Gastrocnemius medialis (tissue), 4 donors: Measurements from ENCODE around the gene PHC2. TPM values are rescaled to one million over a fixed set of nuclear protein-coding genes. Genes with fewer than 3 reads are reported as not detected.

Experiments
- ATAC-seq, 2 donors: fragments of 150-250 bp; one replicate each; pipeline ENCODE4 v1.9.1; 2016
- DNase-seq, 2 donors: peaks; one replicate each; pipeline ENCODE4 v3.0.0-alpha.2; 2019
- H3K27ac ChIP-seq, 4 donors: fragments of 200-600 bp; sonication (generic); 1 replicate in 1 of 4; 2 replicates in 3 of 4; pipeline ENCODE4 v1.5.1; 2016 to 2018; ENCODE audit warnings: mild to moderate bottlenecking in 2 of 4, moderate library complexity in 1 of 4
- H3K27me3 ChIP-seq, 3 donors: fragments of 200-600 bp; sonication (generic) in 2 of 3; 1 replicate in 1 of 3; 2 replicates in 2 of 3; pipeline versions ENCODE4 v1.5.1 to v1.6.0; 2016 to 2019; ENCODE audit warnings: mild to moderate bottlenecking in 1 of 3, moderate library complexity in 1 of 3
- H3K36me3 ChIP-seq, 2 donors: fragments of 200-600 bp; sonication (generic) in 1 of 2; one replicate each; pipeline ENCODE4 v1.5.1; 2017 to 2018
- H3K4me1 ChIP-seq, 2 donors: fragments of 200-600 bp; sonication (generic) in 1 of 2; one replicate each; pipeline ENCODE4 v1.5.1; 2016 to 2017; ENCODE audit warnings: mild to moderate bottlenecking in 2 of 2
- H3K4me3 ChIP-seq, 4 donors: fragments of 200-600 bp; sonication (generic) in 3 of 4; 1 replicate in 1 of 4; 2 replicates in 3 of 4; pipeline ENCODE4 v1.5.1; 2016 to 2019; ENCODE audit warnings: mild to moderate bottlenecking in 2 of 4
- H3K9me3 ChIP-seq, 3 donors: fragments of 200-600 bp; sonication (generic) in 2 of 3; 1 replicate in 1 of 3; 2 replicates in 2 of 3; pipeline ENCODE4 v1.5.1; 2016 to 2019
- CTCF ChIP-seq, 5 experiments: fragments of 450-650 bp in 3 of 5; fragments of 200-600 bp in 2 of 5; sonication (generic) in 2 of 5; IDR thresholded peaks in 4 of 5; conservative IDR thresholded peaks in 1 of 5; 1 replicate in 4 of 5; 2 replicates in 1 of 5; pipeline ENCODE4 v1.5.1; 2016 to 2019; ENCODE audit warnings: antibody characterized with exemption in 5 of 5, mild to moderate bottlenecking in 3 of 5, moderate library complexity in 3 of 5
- POLR2A ChIP-seq, 2 donors: fragments of 450-650 bp; IDR thresholded peaks; one replicate each; pipeline ENCODE4 v1.6.1; 2017; ENCODE audit warnings: antibody characterized with exemption in 2 of 2, mild to moderate bottlenecking in 2 of 2, moderate library complexity in 2 of 2
- in situ Hi-C, 4 donors: fragments of 200-750 bp; cut with MboI; loops; one replicate each; pipeline versions ENCODE4 v1.15.0 to v1.8.0; 2017; ENCODE audit warnings: low sequenced_read_pairs in 4 of 4
- intact Hi-C: fragments of 100-400 bp; cut with DNase I; formaldehyde crosslinking; loops from one replicate; pipeline ENCODE4 v1.15.1; 2023; ENCODE audit warnings: low total_unique reads
- total RNA-seq, 4 donors: library from RNA; depleted of rRNA; stranded (reverse); fragments of >200 nt; gene quantifications; one replicate each; pipeline versions ENCODE4 v1.1.0 to v1.2.3, GENCODE V29; 2016

PHC2 gene
- total RNA-seq, 4 donors from 2014 or later = 318 to 516 (median 364) TPM

GRCh38 chr1:33436557-33437285, 5.8 kb upstream of the PHC2 start:
- no peak for TF ChIP-seq CTCF (IDR thresholded peaks at IDR 0.05 in 4 of 5, conservative IDR thresholded peaks at IDR 0.05 in 1 of 5)
- TF ChIP-seq POLR2A (IDR thresholded peaks at IDR 0.05) = no peak
- H3K27ac ChIP-seq = no peak overlapping the region
- no peaks in the 10 kb centered on the region for H3K9me3 ChIP-seq
- ATAC-seq (no peak), DNase-seq (no peak)
- in situ Hi-C loops (no loop called here), intact Hi-C loops (no loop called here)
- no peaks in the 10 kb centered on the region for H3K27me3 ChIP-seq
- H3K4me1 ChIP-seq = peaks cover 0 to 4% of the 10 kb centered on the region in 2 donors
- no peak overlapping the region for H3K4me3 ChIP-seq
- H3K36me3 ChIP-seq = no peaks in the 10 kb centered on the region

DNA sequence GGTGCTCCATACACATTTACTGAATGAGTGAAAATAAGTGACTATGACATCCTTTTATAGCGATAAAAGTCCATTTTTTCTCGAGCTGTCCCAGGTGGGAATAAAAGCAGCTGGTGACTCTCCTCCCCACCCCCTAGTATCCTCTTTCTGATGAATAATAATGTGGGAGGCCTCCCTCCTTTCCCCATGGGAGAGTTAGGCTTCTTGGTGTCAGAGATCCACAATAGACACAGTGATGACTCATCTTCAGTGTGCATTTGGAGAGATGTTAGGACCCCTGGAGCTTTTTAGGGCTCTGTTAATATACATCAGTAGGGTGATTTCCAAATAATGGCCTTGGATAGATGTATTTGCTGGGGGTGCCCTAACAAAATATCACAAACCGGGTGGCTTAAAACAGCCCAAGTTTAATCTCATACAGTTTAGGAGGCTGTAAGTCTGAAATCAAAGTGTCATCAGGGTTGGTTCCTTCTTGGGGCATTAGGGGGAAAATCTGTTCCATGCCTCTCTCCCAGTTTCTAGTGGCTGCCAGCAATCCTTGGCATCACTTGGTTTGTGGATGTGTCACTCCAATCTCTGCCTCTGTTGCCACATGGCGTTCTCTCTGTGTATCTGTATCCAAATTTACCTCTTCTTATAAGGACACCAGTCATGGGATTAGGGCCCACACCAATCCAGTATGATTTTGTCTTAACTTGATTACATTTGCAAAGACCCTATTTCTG, 4.4 kb upstream of the PHC2 start:
- DNase-seq (no peak), ATAC-seq (no peak)
- H3K4me3 ChIP-seq = no peak overlapping the region
- H3K27me3 ChIP-seq = no peaks in the 10 kb centered on the region
- H3K4me1 ChIP-seq = peaks cover 0 to 4% of the 10 kb centered on the region in 2 donors
- no peaks in the 10 kb centered on the region for H3K36me3 ChIP-seq
- TF ChIP-seq CTCF (IDR thresholded peaks at IDR 0.05 in 4 of 5, conservative IDR thresholded peaks at IDR 0.05 in 1 of 5) (no peak), POLR2A (IDR thresholded peaks at IDR 0.05) (no peak)
- intact Hi-C loops (no loop called here), in situ Hi-C loops (no loop called here)
- no peaks in the 10 kb centered on the region for H3K9me3 ChIP-seq
- peak overlapping the region in 1 of 4 donors; percentile 16 for H3K27ac ChIP-seq

- H3K27me3 ChIP-seq = no peaks in the 10 kb centered on the region
- intact Hi-C loops (no loop called here), in situ Hi-C loops (no loop called here)
- DNase-seq (no peak), ATAC-seq (no peak)
- no peak overlapping the region for H3K4me3 ChIP-seq
- H3K4me1 ChIP-seq = peaks cover 8% of the 10 kb centered on the region in 2 donors
- H3K9me3 ChIP-seq = no peaks in the 10 kb centered on the region
- peak overlapping the region in 1 of 4 donors; percentile 16 for H3K27ac ChIP-seq
- no peaks in the 10 kb centered on the region for H3K36me3 ChIP-seq
- TF ChIP-seq CTCF (IDR thresholded peaks at IDR 0.05 in 4 of 5, conservative IDR thresholded peaks at IDR 0.05 in 1 of 5) (no peak), POLR2A (IDR thresholded peaks at IDR 0.05) (no peak)
Observed at GRCh38 chr1:33434363-33434750, 3.5 kb upstream of the PHC2 start.

DNA sequence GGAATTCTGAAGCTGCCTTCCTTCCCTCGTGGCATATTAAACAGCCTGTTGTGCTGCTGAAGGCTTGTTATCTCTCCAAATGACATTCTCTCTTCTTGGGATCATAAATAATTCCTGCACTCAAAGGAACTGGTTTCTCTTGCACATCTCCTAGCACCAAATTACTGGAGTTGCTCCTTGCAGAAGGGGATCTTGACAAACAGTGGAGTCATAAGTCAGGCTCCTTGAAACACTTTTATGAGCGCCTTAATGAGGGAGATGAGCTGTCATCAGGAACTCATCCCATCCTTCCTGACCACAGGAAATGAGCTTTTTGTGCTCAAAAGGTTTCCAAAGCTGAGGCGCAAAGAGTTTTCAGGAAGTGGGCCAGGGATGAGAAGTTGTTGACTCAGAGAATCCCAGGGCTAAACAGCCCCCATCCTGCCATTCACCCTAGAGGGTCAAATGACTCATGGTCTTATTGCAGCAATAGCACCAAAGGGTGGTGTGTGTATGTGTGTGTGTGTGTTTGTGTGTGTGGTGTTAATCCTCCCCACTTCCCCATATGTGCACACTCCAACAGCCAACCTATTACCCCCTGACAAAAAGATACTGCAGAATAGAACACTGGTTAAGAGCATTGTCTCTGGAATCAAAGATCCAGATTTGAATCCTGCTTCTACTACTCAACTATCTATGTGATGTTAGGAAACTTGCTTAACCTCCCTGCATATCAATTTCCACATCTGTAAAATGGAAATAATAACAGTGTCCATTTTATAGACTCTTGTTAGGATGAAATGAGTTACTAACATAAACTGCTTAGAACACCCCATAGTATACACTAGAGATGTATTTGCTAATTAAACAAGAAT, 2.8 kb upstream of the PHC2 start:
- Histone ChIP-seq H3K27me3 (no peaks in the 10 kb centered on the region), H3K4me3 (no peak overlapping the region), H3K4me1 (peaks cover 14% of the 10 kb centered on the region in 2 donors), H3K36me3 (no peaks in the 10 kb centered on the region), H3K9me3 (no peaks in the 10 kb centered on the region), H3K27ac (peak overlapping the region in 3 of 4 donors; percentile 8 to 21 (median 19))
- TF ChIP-seq CTCF (IDR thresholded peaks at IDR 0.05 in 4 of 5, conservative IDR thresholded peaks at IDR 0.05 in 1 of 5) (no peak), POLR2A (IDR thresholded peaks at IDR 0.05) (no peak)
- intact Hi-C loops = no loop called here
- DNase-seq = peak; percentile 35 to 49
- in situ Hi-C loops = no loop called here
- peak in 1 of 2 donors; percentile 19 for ATAC-seq
